ENCODE measurements around the gene MYCN.
"Not testable (repeated sequence)": the region's sequence is repeated elsewhere in the genome, so short reads cannot be mapped to it uniquely, and the experiment has no call there.

MYCN gene

DNA sequence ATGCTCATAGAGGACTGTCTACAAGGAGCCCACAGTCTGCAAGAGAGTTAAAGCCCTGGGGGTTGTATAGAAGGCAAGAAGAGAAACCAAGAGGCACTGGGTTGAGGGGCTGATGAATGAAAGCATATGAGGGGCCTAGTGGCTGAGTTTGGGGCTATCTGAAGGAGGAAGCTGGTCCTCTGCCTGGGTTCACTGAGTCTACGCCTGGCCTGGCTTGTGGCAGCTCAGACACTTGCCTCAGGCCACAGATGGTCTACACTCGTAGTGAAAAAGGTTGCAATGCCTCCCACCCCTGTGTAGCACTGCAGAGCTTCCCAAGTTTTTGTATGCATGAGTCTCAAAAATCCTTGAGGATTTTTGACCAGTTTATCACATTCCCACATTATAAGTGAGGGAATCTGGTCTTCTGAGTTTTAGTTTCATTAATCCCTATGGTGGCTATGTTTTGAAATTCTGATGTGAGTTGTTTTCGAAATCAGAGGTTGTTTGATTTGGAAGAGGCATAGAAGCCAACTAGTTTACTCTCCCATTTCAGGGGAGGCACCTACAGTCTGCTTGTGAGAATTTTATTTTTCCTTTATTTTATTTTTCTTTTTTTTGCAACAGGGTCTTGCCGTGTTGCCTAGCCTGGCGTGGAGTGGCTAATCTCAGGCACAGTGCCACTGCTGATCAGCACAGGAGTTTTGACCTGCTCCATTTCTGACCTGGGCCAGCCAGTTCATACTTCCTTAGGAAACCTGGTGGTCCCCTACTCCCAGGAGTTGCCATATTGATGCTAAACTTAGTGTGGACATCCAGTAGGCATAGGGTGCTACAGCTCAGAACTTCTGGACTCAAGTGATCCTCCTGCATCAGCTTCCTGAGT is 10.0 kb downstream of the MYCN start:
- no peak overlapping the region for H3K4me3 Mint-ChIP-seq
- H3K27me3 Mint-ChIP-seq: peaks cover 4 to 10% of the 10 kb centered on the region in 2 donors
- H3K36me3 Mint-ChIP-seq: no peaks in the 10 kb centered on the region
- H3K9me3 Mint-ChIP-seq: peaks cover 0 to 2% of the 10 kb centered on the region in 2 donors
- no peak overlapping the region for H3K27ac Mint-ChIP-seq
- no peaks in the 10 kb centered on the region for H3K4me1 Mint-ChIP-seq
- no peak for ATAC-seq (replicated peaks)
- DNase-seq: no peak

DNA sequence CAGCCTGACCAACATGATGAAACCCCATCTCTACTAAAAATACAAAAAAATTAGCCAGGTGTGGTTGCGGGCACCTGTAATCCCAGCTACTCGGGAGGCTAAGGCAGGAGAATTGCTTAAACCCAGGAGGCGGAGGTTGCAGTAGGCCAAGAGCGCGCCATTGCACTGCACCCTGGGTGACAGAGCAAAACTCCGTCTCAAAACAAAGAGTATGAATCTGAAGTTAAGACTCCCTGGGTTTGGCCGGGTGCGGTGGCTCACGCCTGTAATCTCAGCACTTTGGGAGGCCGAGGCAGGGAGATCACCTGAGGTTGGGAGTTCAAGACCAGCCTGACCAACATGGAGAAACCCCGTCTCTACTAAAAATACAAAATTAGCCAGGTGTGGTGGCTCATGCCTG is 11.6 kb downstream of the MYCN start:
- H3K27ac Mint-ChIP-seq; H3K27me3 Mint-ChIP-seq; H3K4me1 Mint-ChIP-seq; ATAC-seq (replicated peaks); DNase-seq; H3K9me3 Mint-ChIP-seq; H3K36me3 Mint-ChIP-seq; H3K4me3 Mint-ChIP-seq: not testable (repeated sequence)

DNA sequence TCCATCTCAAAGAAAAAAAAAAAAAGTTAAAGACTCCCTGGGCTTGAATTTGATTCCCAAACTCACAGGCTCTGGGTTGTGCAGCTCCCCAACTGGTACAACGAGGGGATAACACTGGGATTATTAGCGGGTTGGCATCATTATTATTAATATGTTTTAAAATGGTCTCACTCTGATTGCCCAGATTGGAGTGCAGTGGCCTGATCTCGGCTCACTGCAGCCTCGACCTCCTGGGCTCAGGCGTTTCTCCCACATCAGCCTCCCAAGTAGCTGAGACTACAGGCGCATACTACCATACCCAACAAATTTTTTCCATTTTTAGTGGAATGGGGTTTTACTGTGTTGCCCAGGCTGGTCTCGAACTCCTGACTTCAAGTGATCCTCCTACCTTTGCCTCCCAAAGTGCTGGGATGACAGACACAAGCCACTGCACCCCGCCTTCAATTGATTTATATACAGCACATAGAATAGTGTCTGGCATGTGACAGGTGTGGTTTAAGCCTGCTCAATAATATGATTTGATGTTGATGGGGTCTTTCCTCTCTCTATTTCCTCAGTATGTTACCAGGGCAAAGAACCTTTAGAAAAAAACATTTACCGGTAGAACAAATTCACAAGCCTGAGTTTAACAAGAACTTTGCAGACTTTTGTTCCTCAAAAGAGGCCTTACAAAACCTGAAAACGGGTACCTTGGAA is 12.2 kb downstream of the MYCN start:
- ATAC-seq (replicated peaks): no peak
- no peaks in the 10 kb centered on the region for H3K36me3 Mint-ChIP-seq
- no peaks in the 10 kb centered on the region for H3K4me1 Mint-ChIP-seq
- no peak for DNase-seq
- H3K4me3 Mint-ChIP-seq: no peak overlapping the region
- H3K27ac Mint-ChIP-seq: no peak overlapping the region
- H3K9me3 Mint-ChIP-seq: no peaks in the 10 kb centered on the region
- H3K27me3 Mint-ChIP-seq: peaks cover 3 to 5% of the 10 kb centered on the region in 2 donors

DNA sequence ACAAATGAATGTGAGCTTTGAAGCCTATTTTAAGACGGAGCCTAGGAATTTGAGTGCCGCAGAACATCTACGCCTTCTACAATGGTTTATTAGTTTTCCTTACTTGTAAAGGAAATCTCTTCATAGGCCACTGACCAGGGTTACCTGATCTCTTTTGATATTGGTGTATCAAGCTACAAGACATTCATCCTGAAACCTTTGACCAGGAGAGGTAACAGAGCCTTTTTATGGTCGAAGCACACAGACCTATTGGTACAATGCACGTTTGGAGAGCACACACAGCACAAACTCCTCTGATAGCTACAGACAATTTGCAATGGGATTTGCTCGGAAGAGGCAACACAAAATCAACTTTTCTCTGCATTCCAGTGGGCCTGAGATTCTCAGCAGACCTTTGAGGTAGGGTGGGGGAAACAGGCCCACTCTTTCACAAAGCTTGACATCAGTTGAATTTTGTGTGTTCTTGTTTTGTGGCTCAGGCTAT is 12.8 kb downstream of the MYCN start:
- no peaks in the 10 kb centered on the region for H3K9me3 Mint-ChIP-seq
- H3K4me1 Mint-ChIP-seq: no peaks in the 10 kb centered on the region
- no peak for DNase-seq
- no peak overlapping the region for H3K27ac Mint-ChIP-seq
- no peak for ATAC-seq (replicated peaks)
- H3K27me3 Mint-ChIP-seq: peaks cover 3 to 5% of the 10 kb centered on the region in 2 donors
- H3K4me3 Mint-ChIP-seq: no peak overlapping the region
- H3K36me3 Mint-ChIP-seq: no peaks in the 10 kb centered on the region

DNA sequence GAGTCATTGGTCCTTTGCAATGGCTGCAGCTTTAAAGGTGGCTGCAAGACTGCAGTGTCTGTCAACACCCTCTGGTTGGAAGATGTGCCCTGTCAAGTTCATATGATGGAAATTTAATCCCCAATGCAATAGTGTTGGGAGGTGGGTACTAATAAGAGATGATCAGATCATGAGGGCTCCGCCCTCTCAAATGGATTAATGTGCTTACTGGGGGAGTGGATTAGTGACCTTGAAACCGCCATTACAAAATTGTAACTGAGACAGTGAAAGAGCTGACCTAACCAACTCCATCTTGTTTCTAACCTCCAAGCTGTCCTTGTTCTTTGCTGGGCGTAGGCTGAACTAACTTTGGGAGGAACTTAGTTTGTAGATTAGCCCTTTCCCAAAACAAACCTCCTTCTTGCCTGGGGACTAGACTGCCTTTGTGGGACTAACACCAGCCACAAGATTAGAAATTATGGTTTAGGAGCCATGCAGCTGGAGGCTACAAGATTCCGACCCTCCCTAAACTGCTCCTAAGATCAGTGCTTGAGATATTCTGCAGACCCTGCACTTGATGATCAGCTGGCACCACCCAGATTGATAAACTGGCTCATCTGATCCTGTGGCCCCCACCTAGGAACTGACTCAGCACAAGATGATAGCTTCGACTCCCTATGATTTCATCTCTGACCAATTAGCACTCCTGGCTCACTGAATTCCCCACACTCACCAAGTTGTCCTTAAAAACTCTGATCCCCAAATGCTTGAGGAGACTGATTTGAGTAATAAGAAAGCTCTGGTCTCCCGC is 13.7 kb downstream of the MYCN start:
- ATAC-seq (replicated peaks): no peak
- Mint-ChIP-seq H3K4me1 (no peaks in the 10 kb centered on the region), H3K27me3 (peaks cover 4 to 7% of the 10 kb centered on the region in 2 donors), H3K9me3 (no peaks in the 10 kb centered on the region), H3K27ac (no peak overlapping the region), H3K4me3 (no peak overlapping the region), H3K36me3 (no peaks in the 10 kb centered on the region)
- no peak for DNase-seq

DNA sequence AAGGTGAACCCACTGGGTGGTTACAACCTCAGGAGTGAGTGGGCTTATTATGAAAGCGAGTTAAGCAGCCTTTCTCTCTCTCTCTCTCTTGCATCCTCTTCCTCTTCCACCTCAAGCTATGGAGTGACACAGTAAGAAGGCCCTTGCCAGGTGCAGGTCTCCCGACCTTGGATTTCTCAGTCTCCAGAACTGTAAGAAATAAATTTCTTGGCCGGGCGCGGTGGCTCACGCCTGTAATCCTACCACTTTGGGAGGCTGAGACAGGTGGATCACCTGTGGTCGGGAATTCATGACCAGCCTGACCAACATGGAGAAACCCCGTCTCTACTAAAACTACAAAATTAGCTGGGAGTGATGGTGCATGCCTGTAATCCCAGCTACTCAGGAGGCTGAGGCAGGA is 14.4 kb downstream of the MYCN start:
- DNase-seq (no peak), ATAC-seq (replicated peaks) (no peak)
- Mint-ChIP-seq H3K27ac (no peak overlapping the region), H3K27me3 (peaks cover 7 to 11% of the 10 kb centered on the region in 2 donors), H3K4me3 (no peak overlapping the region), H3K9me3 (no peaks in the 10 kb centered on the region), H3K36me3 (no peaks in the 10 kb centered on the region), H3K4me1 (no peaks in the 10 kb centered on the region)

DNA sequence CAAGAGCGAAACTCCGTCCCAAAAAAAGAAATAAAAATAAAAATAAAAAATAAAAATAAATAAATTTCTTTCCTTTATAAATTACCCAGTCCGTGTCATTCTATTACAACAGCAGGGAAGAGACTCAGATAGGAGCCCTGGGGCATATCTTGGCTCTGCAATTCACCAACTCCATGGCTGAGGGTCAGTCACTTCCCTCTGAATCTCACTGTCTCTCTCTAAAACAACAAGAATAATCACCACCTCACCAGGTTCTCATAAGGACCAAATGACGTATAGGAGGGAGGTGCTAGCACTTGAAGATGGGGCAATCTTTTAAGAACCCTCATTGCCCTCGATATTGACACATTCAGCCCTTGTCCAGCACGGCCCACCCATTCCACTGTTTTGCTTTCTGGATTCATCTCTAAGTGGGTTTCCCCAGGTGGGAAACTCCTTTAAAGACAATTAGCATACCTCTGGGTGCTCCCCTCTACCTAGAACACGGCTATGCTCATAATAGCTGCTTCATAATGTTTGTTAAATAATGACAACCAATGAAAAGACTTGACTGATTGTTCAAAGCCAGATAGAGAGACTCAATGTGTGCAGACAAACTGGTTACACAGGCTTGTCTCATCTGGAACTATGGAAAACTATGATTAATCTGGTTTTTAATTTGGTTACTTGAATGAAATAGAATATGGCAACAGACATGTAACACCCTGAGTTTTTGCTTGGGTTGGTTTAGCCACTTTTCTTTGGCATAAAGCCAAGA is 15.1 kb downstream of the MYCN start:
- no peak overlapping the region for H3K4me3 Mint-ChIP-seq

GRCh38 chr2:15956230-15956629 is 15.9 kb downstream of the MYCN start:
- H3K4me1 Mint-ChIP-seq: no peaks in the 10 kb centered on the region
- H3K4me3 Mint-ChIP-seq: no peak overlapping the region
- DNase-seq: no peak
- H3K9me3 Mint-ChIP-seq: no peaks in the 10 kb centered on the region
- no peaks in the 10 kb centered on the region for H3K36me3 Mint-ChIP-seq
- no peak for ATAC-seq (replicated peaks)
- no peak overlapping the region for H3K27ac Mint-ChIP-seq
- peaks cover 7 to 11% of the 10 kb centered on the region in 2 donors for H3K27me3 Mint-ChIP-seq

More for the DNA sequence above, 15.1 kb downstream of the MYCN start:
- no peak overlapping the region for H3K27ac Mint-ChIP-seq
- H3K27me3 Mint-ChIP-seq: peaks cover 7 to 11% of the 10 kb centered on the region in 2 donors
- H3K36me3 Mint-ChIP-seq: no peaks in the 10 kb centered on the region
- DNase-seq (no peak), ATAC-seq (replicated peaks) (no peak)
- H3K4me1 Mint-ChIP-seq: no peaks in the 10 kb centered on the region
- no peaks in the 10 kb centered on the region for H3K9me3 Mint-ChIP-seq

DNA sequence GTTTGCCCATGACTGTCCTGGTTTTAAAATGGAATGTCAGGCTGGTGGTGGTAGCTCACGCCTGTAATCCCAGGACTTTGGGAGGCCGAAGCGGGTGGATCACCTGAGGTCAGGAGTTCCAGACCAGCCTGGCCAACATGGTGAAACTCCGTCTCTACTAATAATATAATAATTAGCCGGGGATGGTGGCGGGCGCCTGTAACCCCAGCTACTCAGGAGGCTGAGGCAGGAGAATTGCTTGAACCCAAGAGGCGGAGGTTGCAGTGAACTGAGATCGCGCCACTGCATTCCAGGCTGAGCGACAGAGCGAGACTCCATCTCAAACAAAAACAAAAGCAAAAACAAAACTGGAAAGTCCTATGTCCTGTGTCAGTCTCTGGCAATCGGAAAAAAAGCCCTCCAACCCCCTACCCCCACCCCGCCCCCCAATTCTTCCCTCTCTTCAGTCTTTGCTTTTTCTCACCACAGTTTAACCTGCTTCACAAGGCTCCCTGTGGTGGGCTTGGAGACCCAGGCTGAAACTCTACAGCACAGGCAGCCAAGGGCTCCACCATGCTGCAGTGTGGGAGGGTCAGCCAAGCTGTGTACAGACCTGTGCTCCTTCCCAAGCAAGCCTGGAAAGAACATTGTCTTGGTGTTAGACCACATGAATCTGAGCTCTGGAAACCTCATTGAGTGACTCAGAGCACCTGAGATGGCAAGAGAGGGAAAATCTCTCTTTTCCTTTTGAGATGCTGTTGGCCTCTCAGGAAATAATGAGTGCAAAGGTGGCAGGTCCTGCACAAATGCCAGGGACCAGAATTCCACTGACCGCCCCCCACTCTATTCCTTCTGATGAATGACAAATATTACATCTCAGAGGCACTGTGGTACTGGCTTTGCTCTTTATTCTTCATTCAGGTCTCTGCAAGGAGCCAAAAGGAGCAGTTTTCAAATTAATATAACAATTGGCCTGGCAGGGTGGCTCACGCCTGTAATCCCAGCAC is 16.7 kb downstream of the MYCN start:
- peaks cover 7 to 11% of the 10 kb centered on the region in 2 donors for H3K27me3 Mint-ChIP-seq
- no peak overlapping the region for H3K4me3 Mint-ChIP-seq
- no peaks in the 10 kb centered on the region for H3K4me1 Mint-ChIP-seq
- H3K9me3 Mint-ChIP-seq: peaks cover 0 to 2% of the 10 kb centered on the region in 2 donors
- H3K36me3 Mint-ChIP-seq: no peaks in the 10 kb centered on the region
- ATAC-seq (replicated peaks) (no peak), DNase-seq (no peak)
- no peak overlapping the region for H3K27ac Mint-ChIP-seq

GRCh38 chr2:15957881-15958713 is 17.7 kb downstream of the MYCN start:
- Mint-ChIP-seq H3K4me1 (no peaks in the 10 kb centered on the region), H3K27ac (no peak overlapping the region), H3K27me3 (peaks cover 7 to 11% of the 10 kb centered on the region in 2 donors), H3K9me3 (peaks cover 0 to 4% of the 10 kb centered on the region in 2 donors), H3K36me3 (no peaks in the 10 kb centered on the region), H3K4me3 (no peak overlapping the region)
- ATAC-seq (replicated peaks) (no peak), DNase-seq (no peak)

- ATAC-seq (replicated peaks): no peak
- Mint-ChIP-seq H3K4me3 (no peak overlapping the region), H3K27ac (no peak overlapping the region), H3K27me3 (peaks cover 7 to 11% of the 10 kb centered on the region in 2 donors), H3K36me3 (no peaks in the 10 kb centered on the region), H3K9me3 (peaks cover 0 to 4% of the 10 kb centered on the region in 2 donors), H3K4me1 (no peaks in the 10 kb centered on the region)
- no peak for DNase-seq
Observed at GRCh38 chr2:15959331-15960153, 19.2 kb downstream of the MYCN start.

DNA sequence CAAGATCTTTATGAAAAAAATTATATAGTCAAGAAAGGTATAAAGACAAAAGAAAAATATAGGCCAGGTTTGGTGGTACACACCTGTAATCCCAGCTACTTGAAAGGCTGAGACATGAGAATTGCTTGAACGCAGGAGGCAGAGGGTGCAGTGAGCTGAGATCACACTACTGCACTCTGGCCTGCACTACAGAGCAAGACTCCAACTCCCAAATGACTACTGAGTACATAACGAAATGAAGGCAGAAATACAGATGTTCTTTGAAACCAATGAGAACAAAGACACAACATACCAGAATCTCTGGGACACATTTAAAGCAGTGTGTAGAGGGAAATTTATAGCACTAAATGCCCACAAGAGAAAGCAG is 19.8 kb downstream of the MYCN start:
- not testable (repeated sequence) for H3K4me3 Mint-ChIP-seq; DNase-seq; ATAC-seq (replicated peaks); H3K27ac Mint-ChIP-seq; H3K9me3 Mint-ChIP-seq; H3K36me3 Mint-ChIP-seq; H3K4me1 Mint-ChIP-seq
- peaks cover 7 to 11% of the 10 kb centered on the region in 2 donors for H3K27me3 Mint-ChIP-seq

All from stimulated activated naive B cell treated with anti-CD40 and anti-IgM and Interleukin-4, amounts not matched to agents 10 μg/mL and 1 μg/mL and 100 μg/mL, for 72 hours (primary cell).